ENCODE results near the gene C11orf52. TPM values are rescaled to one million over a fixed set of nuclear protein-coding genes. Genes with fewer than 3 reads are reported as not detected.

Gene C11orf52
- total and polyA plus RNA-seq, 2 of the 13 experiments (the other 11 are each of a cell fraction or from before 2014, with no cell fraction given): 7.4 to 11.0 TPM

- no peak for TF ChIP-seq CSRNP2 (CRISPR knock-in tag; conservative IDR thresholded peaks at IDR 0.05; ENCODE audit: low read depth)
- peak; percentile 50; the same call in 1 of the 2 replicates for TF ChIP-seq KLF12 (CRISPR knock-in tag; IDR thresholded peaks at IDR 0.05; ENCODE audit: borderline replicate concordance)
- no peak for TF ChIP-seq ZNF782 (CRISPR knock-in tag; IDR thresholded peaks at IDR 0.05; ENCODE audit: borderline replicate concordance)
- peak; percentile 77; the same call in 1 of the 2 replicates for TF ChIP-seq ZNF224 (CRISPR knock-in tag; IDR thresholded peaks at IDR 0.05)
- peak; percentile 66; the same call in 1 of the 2 replicates for TF ChIP-seq TARDBP (CRISPR knock-in tag; IDR thresholded peaks at IDR 0.05)
Measured at GRCh38 chr11:111926505-111927391, 8.0 kb downstream of the C11orf52 start (continued).

GRCh38 chr11:111930472-111930871 lies 11.8 kb downstream of the C11orf52 start:
- Histone ChIP-seq H3K9me3 (ENCODE audit: low read length) (no peaks in the 10 kb centered on the region), H2AFZ (ENCODE audit: low read length) (no peak overlapping the region), H3K36me3 (replicated peaks in 1 of 2; ENCODE audit: control insufficient read depth in 1 of 2, insufficient read depth in 2 of 2, low read length in 2 of 2) (no peaks in the 10 kb centered on the region), H3K27me3 (ENCODE audit: control insufficient read depth in 1 of 2, insufficient read depth in 2 of 2, low read length in 2 of 2) (no peaks in the 10 kb centered on the region), H3K79me2 (ENCODE audit: insufficient read depth, low read length) (no peaks in the 10 kb centered on the region), H3K4me1 (ENCODE audit: insufficient read depth, low read length) (peaks cover 58% of the 10 kb centered on the region), H3K4me2 (ENCODE audit: low read depth, low read length) (no peak overlapping the region), H3K27ac (ENCODE audit: extremely low read length, insufficient read depth, low read length) (no peak overlapping the region), H4K20me1 (ENCODE audit: insufficient read depth, low read length) (no peaks in the 10 kb centered on the region), H3K9ac (ENCODE audit: insufficient read depth, low read depth, low read length) (no peak overlapping the region), H3K4me3 (replicated peaks in 1 of 3; ENCODE audit: insufficient read depth in 1 of 3, low read depth in 2 of 3, low read length in 3 of 3) (no peak overlapping the region)
- intact Hi-C loops (cut with micrococcal nuclease; ENCODE audit: unreplicated experiment) (loop anchor here (5.0 to 10.0 kb wide), 2 partner anchors 94 to 142 kb away; partner anchors contain the start of genes DLAT, NKAPD1 and PIH1D2), in situ Hi-C loops (cut with HindIII; ENCODE audit: extremely low pct_ligation_motif_present, low pct_unique_long_range_greater_than_20kb) (no loop called here)
- no TSS peak for BruUV-seq (replicated peaks)
- ATAC-seq (no peak), DNase-seq (ENCODE audit: low spot score) (no peak), FAIRE-seq (no peak)
- ChIA-PET CTCF (ENCODE audit: low intra/inter-chr PET ratio, low total read pairs) (no interaction called here), POLR2A (no interaction called here)
- TF ChIP-seq ZNF44 (CRISPR knock-in tag; IDR thresholded peaks at IDR 0.05) (no peak), HNRNPLL (IDR thresholded peaks at IDR 0.05; ENCODE audit: low read depth, low read length, poor library complexity, severe bottlenecking) (no peak), DNMT1 (CRISPR knock-in tag; IDR thresholded peaks at IDR 0.05) (no peak), ATF5 (CRISPR knock-in tag; IDR thresholded peaks at IDR 0.05; ENCODE audit: low read depth) (no peak), ZMAT3 (CRISPR knock-in tag; conservative IDR thresholded peaks at IDR 0.05) (no peak), ZZZ3 (CRISPR knock-in tag; IDR thresholded peaks at IDR 0.05; ENCODE audit: borderline replicate concordance) (no peak), SALL1 (CRISPR knock-in tag; IDR thresholded peaks at IDR 0.05) (no peak)
- 57% methylated on average over 4 of the region's 4 CpGs for WGBS (ENCODE audit: low lambda C conversion rate)
